Natural killer cell (primary cell): ENCODE measurements around the gene ADCY9. TPM values are rescaled to one million over a fixed set of nuclear protein-coding genes. Genes with fewer than 3 reads are reported as not detected.
"Not testable (repeated sequence)": the region's sequence is repeated elsewhere in the genome, so short reads cannot be mapped to it uniquely, and the experiment has no call there.

ENCODE experiments used
- ATAC-seq, 3 donors: fragments of 150-1000 bp in 2 of 3; fragments of 200-7000 bp in 1 of 3; cut with Tn5 transposase; 1 replicate in 1 of 3; 2 replicates in 2 of 3; pipeline ENCODE4 v1.10.0; 2021; ENCODE audit warnings: mild to moderate bottlenecking in 2 of 3, moderate library complexity in 2 of 3
- DNase-seq, 2 donors: peaks; one replicate each; pipeline versions ENCODE4 v3.0.0 to v3.0.0-alpha.2; 2013 to 2021; ENCODE audit warnings: mixed read lengths in 1 of 2
- H3K27ac ChIP-seq: one replicate; pipeline ENCODE4 v1.5.1; 2013; ENCODE audit warnings: mild to moderate bottlenecking, low read length
- H3K27me3 ChIP-seq: one replicate; pipeline ENCODE4 v1.6.1; 2013; ENCODE audit warnings: low read length; ENCODE audit not compliant: control insufficient read depth, insufficient read depth
- H3K36me3 ChIP-seq: one replicate; pipeline ENCODE4 v1.6.1; 2013; ENCODE audit warnings: low read length; ENCODE audit not compliant: control insufficient read depth, insufficient read depth
- H3K4me1 ChIP-seq: one replicate; pipeline ENCODE4 v1.6.1; 2013; ENCODE audit warnings: low read length; ENCODE audit not compliant: control insufficient read depth, insufficient read depth
- H3K4me3 ChIP-seq: one replicate; pipeline ENCODE4 v1.5.1; 2013; ENCODE audit warnings: low read length
- H3K9me3 ChIP-seq: one replicate; pipeline ENCODE4 v1.6.1; 2013; ENCODE audit warnings: low read length; ENCODE audit not compliant: control insufficient read depth, insufficient read depth
- H3K27ac Mint-ChIP-seq, 2 donors: one replicate each; pipeline ENCODE4 v1.8.0; 2022; ENCODE audit warnings: mild to moderate bottlenecking in 2 of 2, mixed read lengths in 2 of 2, moderate library complexity in 1 of 2
- H3K27me3 Mint-ChIP-seq, 2 donors: one replicate each; pipeline ENCODE4 v1.8.0; 2022; ENCODE audit warnings: low read depth in 2 of 2, mixed read lengths in 2 of 2
- H3K36me3 Mint-ChIP-seq: one replicate; pipeline ENCODE4 v1.8.0; 2022; ENCODE audit warnings: mixed read lengths
- H3K4me1 Mint-ChIP-seq, 2 donors: one replicate each; pipeline ENCODE4 v1.8.0; 2022; ENCODE audit warnings: mixed read lengths in 2 of 2
- H3K4me3 Mint-ChIP-seq: one replicate; pipeline ENCODE4 v1.8.0; 2022; ENCODE audit warnings: mild to moderate bottlenecking, moderate library complexity, mixed read lengths
- H3K9me3 Mint-ChIP-seq, 2 donors: one replicate each; pipeline ENCODE4 v1.8.0; 2022; ENCODE audit warnings: mixed read lengths in 2 of 2
- CTCF ChIP-seq: fragments of 200-600 bp; IDR thresholded peaks from one replicate; pipeline ENCODE4 v1.8.0; 2022; ENCODE audit warnings: antibody characterized with exemption
- WGBS: methylation state at CpG from one replicate; pipeline ENCODE4 v1.1.7; 2013; ENCODE audit warnings: missing lambda C conversion rate; ENCODE audit not compliant: insufficient coverage; 5-methylcytosine and 5-hydroxymethylcytosine counted together
- intact Hi-C: fragments of 100-400 bp; cut with micrococcal nuclease; formaldehyde crosslinking; loops from one replicate; pipeline ENCODE4 v1.14.2; 2022
- total RNA-seq, 4 donors: library from RNA; stranded (reverse); fragments of 120-200 nt in 1 of 4; gene quantifications; one replicate each; pipeline versions ENCODE4 v1.2.3 to v1.2.4, GENCODE V29; 2013 to 2022

Gene ADCY9
- total RNA-seq, 3 donors from 2014 or later (not counting 1 experiment from before 2014, with no cell fraction given): 28.0 to 52.4 (median 38.3) TPM

DNA sequence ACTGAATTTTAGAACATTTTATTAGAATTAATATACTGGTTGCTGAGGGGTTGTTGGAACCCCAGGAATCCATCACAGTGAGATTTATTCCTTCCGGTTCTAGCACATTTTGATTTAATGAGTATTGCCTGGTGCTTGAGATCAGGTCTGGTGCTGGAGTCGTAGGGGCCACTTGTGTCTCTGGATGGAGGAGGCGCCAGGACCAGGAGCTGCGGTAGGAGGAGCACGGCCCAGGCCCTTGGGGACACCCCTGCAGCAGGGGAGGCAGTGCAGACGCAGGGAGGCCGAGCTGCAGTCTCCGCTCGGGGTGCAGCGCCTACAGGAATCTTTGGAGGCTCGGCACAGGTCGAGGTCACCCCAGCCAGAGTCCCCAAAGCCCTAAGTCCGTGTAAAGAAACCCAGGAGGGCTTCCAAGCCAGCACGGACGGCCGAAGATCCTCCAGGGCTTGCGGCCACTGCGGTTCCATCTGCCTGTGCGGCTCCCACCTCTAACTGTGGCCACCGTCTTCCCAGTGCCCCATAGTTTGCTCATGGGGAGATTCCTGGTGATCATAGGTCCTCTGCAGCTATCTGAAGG lies 169.6 kb downstream of the ADCY9 start:
- no peaks in the 10 kb centered on the region for H3K4me1 ChIP-seq
- DNase-seq (no peak), ATAC-seq (no peak)
- no peaks in the 10 kb centered on the region for H3K9me3 ChIP-seq
- H3K4me3 Mint-ChIP-seq: no peak overlapping the region
- H3K27me3 ChIP-seq: no peaks in the 10 kb centered on the region
- H3K4me1 Mint-ChIP-seq: peaks cover 0 to 5% of the 10 kb centered on the region in 2 donors
- peaks cover 0 to 2% of the 10 kb centered on the region in 2 donors for H3K27me3 Mint-ChIP-seq
- WGBS: 89% methylated on average over 20 of the region's 20 CpGs
- H3K36me3 ChIP-seq: no peaks in the 10 kb centered on the region
- H3K27ac Mint-ChIP-seq: no peak overlapping the region
- H3K4me3 ChIP-seq: no peak overlapping the region
- no peak overlapping the region for H3K27ac ChIP-seq
- TF ChIP-seq CTCF: no peak
- no peaks in the 10 kb centered on the region for H3K9me3 Mint-ChIP-seq
- intact Hi-C loops: no loop called here
- no peaks in the 10 kb centered on the region for H3K36me3 Mint-ChIP-seq

GRCh38 chr16:3945751-3946603 lies 170.3 kb downstream of the ADCY9 start:
- 69% methylated on average over 10 of the region's 11 CpGs for WGBS
- no peak overlapping the region for H3K4me3 ChIP-seq
- no peaks in the 10 kb centered on the region for H3K9me3 Mint-ChIP-seq
- peaks cover 0 to 5% of the 10 kb centered on the region in 2 donors for H3K4me1 Mint-ChIP-seq
- H3K27me3 Mint-ChIP-seq: peaks cover 0 to 2% of the 10 kb centered on the region in 2 donors
- H3K9me3 ChIP-seq: no peaks in the 10 kb centered on the region
- H3K4me1 ChIP-seq: no peaks in the 10 kb centered on the region
- TF ChIP-seq CTCF: no peak
- no peaks in the 10 kb centered on the region for H3K36me3 Mint-ChIP-seq
- DNase-seq (no peak), ATAC-seq (no peak)
- H3K36me3 ChIP-seq: no peaks in the 10 kb centered on the region
- no peak overlapping the region for H3K4me3 Mint-ChIP-seq
- no peak overlapping the region for H3K27ac Mint-ChIP-seq
- no peak overlapping the region for H3K27ac ChIP-seq
- intact Hi-C loops: no loop called here
- H3K27me3 ChIP-seq: no peaks in the 10 kb centered on the region

GRCh38 chr16:3944457-3944856 lies 171.8 kb downstream of the ADCY9 start:
- H3K36me3 Mint-ChIP-seq, H3K4me1 Mint-ChIP-seq, ATAC-seq, H3K27ac ChIP-seq, H3K9me3 ChIP-seq, intact Hi-C loops, DNase-seq, H3K9me3 Mint-ChIP-seq, H3K27me3 ChIP-seq, H3K27ac Mint-ChIP-seq, H3K4me1 ChIP-seq, H3K4me3 ChIP-seq, H3K27me3 Mint-ChIP-seq, H3K4me3 Mint-ChIP-seq, H3K36me3 ChIP-seq: not testable (repeated sequence)
- no CpG with 5 or more reads among the region's 2 CpGs for WGBS

GRCh38 chr16:3942146-3942545 lies 174.1 kb downstream of the ADCY9 start:
- ATAC-seq, H3K9me3 ChIP-seq, H3K4me3 ChIP-seq, H3K27me3 ChIP-seq, intact Hi-C loops, H3K9me3 Mint-ChIP-seq, H3K36me3 Mint-ChIP-seq, H3K27me3 Mint-ChIP-seq, H3K36me3 ChIP-seq, H3K4me1 Mint-ChIP-seq, H3K27ac ChIP-seq, DNase-seq, H3K4me3 Mint-ChIP-seq, H3K27ac Mint-ChIP-seq: not testable (repeated sequence)
- 100% methylated on average over 1 of the region's 4 CpGs for WGBS
- H3K4me1 ChIP-seq: peaks cover 11% of the 10 kb centered on the region
